ENCODE results near the gene BAIAP2. TPM values are rescaled to one million over a fixed set of nuclear protein-coding genes. Genes with fewer than 3 reads are reported as not detected.

The BAIAP2 gene
- total RNA-seq, 3 donors from 2014 or later: 4.7 to 9.2 (median 7.4) TPM

- Mint-ChIP-seq H3K9me3 (no peaks in the 10 kb centered on the region), H3K36me3 (ENCODE audit: insufficient read depth) (no peaks in the 10 kb centered on the region), H3K4me3 (no peak overlapping the region), H3K27me3 (ENCODE audit: low read depth) (no peaks in the 10 kb centered on the region), H3K4me1 (ENCODE audit: low read depth) (peaks cover 4% of the 10 kb centered on the region)
- DNase-seq (no peak), ATAC-seq (no peak)
Observed at GRCh38 chr17:81056312-81056711, 21.4 kb downstream of the BAIAP2 start.

- no peaks in the 10 kb centered on the region for H3K9me3 Mint-ChIP-seq
- no peak overlapping the region for H3K4me3 Mint-ChIP-seq
- H3K27me3 Mint-ChIP-seq (ENCODE audit: low read depth): no peaks in the 10 kb centered on the region
- no peaks in the 10 kb centered on the region for H3K36me3 Mint-ChIP-seq (ENCODE audit: insufficient read depth)
- peaks cover 4% of the 10 kb centered on the region for H3K4me1 Mint-ChIP-seq (ENCODE audit: low read depth)
- DNase-seq: no peak
- no peak for ATAC-seq
Observed at GRCh38 chr17:81057079-81057730, 22.3 kb downstream of the BAIAP2 start.

GRCh38 chr17:81057777-81058176, 22.8 kb downstream of the BAIAP2 start:
- Mint-ChIP-seq H3K9me3 (no peaks in the 10 kb centered on the region), H3K27me3 (ENCODE audit: low read depth) (no peaks in the 10 kb centered on the region), H3K36me3 (ENCODE audit: insufficient read depth) (no peaks in the 10 kb centered on the region), H3K4me1 (ENCODE audit: low read depth) (peaks cover 4% of the 10 kb centered on the region), H3K4me3 (no peak overlapping the region)
- DNase-seq: no peak
- no peak for ATAC-seq

GRCh38 chr17:81058263-81058871, 23.4 kb downstream of the BAIAP2 start:
- peaks cover 4% of the 10 kb centered on the region for H3K4me1 Mint-ChIP-seq (ENCODE audit: low read depth)
- no peak for DNase-seq
- no peaks in the 10 kb centered on the region for H3K36me3 Mint-ChIP-seq (ENCODE audit: insufficient read depth)
- H3K4me3 Mint-ChIP-seq: no peak overlapping the region
- ATAC-seq: no peak
- no peaks in the 10 kb centered on the region for H3K27me3 Mint-ChIP-seq (ENCODE audit: low read depth)
- H3K9me3 Mint-ChIP-seq: no peaks in the 10 kb centered on the region

- H3K4me1 Mint-ChIP-seq (ENCODE audit: low read depth): peaks cover 5% of the 10 kb centered on the region
- H3K27me3 Mint-ChIP-seq (ENCODE audit: low read depth): no peaks in the 10 kb centered on the region
- no peaks in the 10 kb centered on the region for H3K36me3 Mint-ChIP-seq (ENCODE audit: insufficient read depth)
- DNase-seq: no peak
- H3K9me3 Mint-ChIP-seq: no peaks in the 10 kb centered on the region
- no peak for ATAC-seq
- no peak overlapping the region for H3K4me3 Mint-ChIP-seq
Observed at GRCh38 chr17:81059026-81059425, 24.1 kb downstream of the BAIAP2 start.

GRCh38 chr17:81060416-81060815, 25.5 kb downstream of the BAIAP2 start:
- DNase-seq (no peak), ATAC-seq (no peak)
- no peaks in the 10 kb centered on the region for H3K27me3 Mint-ChIP-seq (ENCODE audit: low read depth)
- H3K9me3 Mint-ChIP-seq: no peaks in the 10 kb centered on the region
- peaks cover 6% of the 10 kb centered on the region for H3K4me1 Mint-ChIP-seq (ENCODE audit: low read depth)
- H3K36me3 Mint-ChIP-seq (ENCODE audit: insufficient read depth): no peaks in the 10 kb centered on the region
- no peak overlapping the region for H3K4me3 Mint-ChIP-seq

GRCh38 chr17:81061027-81061735, 26.2 kb downstream of the BAIAP2 start:
- Mint-ChIP-seq H3K36me3 (ENCODE audit: insufficient read depth) (no peaks in the 10 kb centered on the region), H3K4me3 (no peak overlapping the region)
- ATAC-seq: no peak

GRCh38 chr17:81062014-81062780, 27.2 kb downstream of the BAIAP2 start:
- no peaks in the 10 kb centered on the region for H3K36me3 Mint-ChIP-seq (ENCODE audit: insufficient read depth)

More at GRCh38 chr17:81061027-81061735, 26.2 kb downstream of the BAIAP2 start:
- no peak for DNase-seq
- Mint-ChIP-seq H3K9me3 (no peaks in the 10 kb centered on the region), H3K4me1 (ENCODE audit: low read depth) (peaks cover 6% of the 10 kb centered on the region), H3K27me3 (ENCODE audit: low read depth) (no peaks in the 10 kb centered on the region)

GRCh38 chr17:81063106-81064093, 28.4 kb downstream of the BAIAP2 start:
- Mint-ChIP-seq H3K9me3 (no peaks in the 10 kb centered on the region), H3K4me1 (ENCODE audit: low read depth) (peaks cover 2% of the 10 kb centered on the region), H3K4me3 (no peak overlapping the region), H3K27me3 (ENCODE audit: low read depth) (no peaks in the 10 kb centered on the region), H3K36me3 (ENCODE audit: insufficient read depth) (no peaks in the 10 kb centered on the region)
- no peak for DNase-seq
- ATAC-seq: no peak

More at GRCh38 chr17:81062014-81062780, 27.2 kb downstream of the BAIAP2 start:
- H3K27me3 Mint-ChIP-seq (ENCODE audit: low read depth): no peaks in the 10 kb centered on the region
- no peak for DNase-seq
- no peak for ATAC-seq
- H3K4me3 Mint-ChIP-seq: no peak overlapping the region
- H3K4me1 Mint-ChIP-seq (ENCODE audit: low read depth): peaks cover 6% of the 10 kb centered on the region
- no peaks in the 10 kb centered on the region for H3K9me3 Mint-ChIP-seq

GRCh38 chr17:81064678-81065475, 29.9 kb downstream of the BAIAP2 start:
- no peaks in the 10 kb centered on the region for H3K27me3 Mint-ChIP-seq (ENCODE audit: low read depth)
- H3K36me3 Mint-ChIP-seq (ENCODE audit: insufficient read depth): no peaks in the 10 kb centered on the region
- ATAC-seq (no peak), DNase-seq (no peak)
- no peak overlapping the region for H3K4me3 Mint-ChIP-seq
- H3K4me1 Mint-ChIP-seq (ENCODE audit: low read depth): peaks cover 2% of the 10 kb centered on the region
- no peaks in the 10 kb centered on the region for H3K9me3 Mint-ChIP-seq

- Mint-ChIP-seq H3K4me1 (ENCODE audit: low read depth) (peaks cover 2% of the 10 kb centered on the region), H3K4me3 (no peak overlapping the region), H3K27me3 (ENCODE audit: low read depth) (no peaks in the 10 kb centered on the region), H3K9me3 (no peaks in the 10 kb centered on the region), H3K36me3 (ENCODE audit: insufficient read depth) (no peaks in the 10 kb centered on the region)
- ATAC-seq (no peak), DNase-seq (no peak)
Observed at GRCh38 chr17:81065500-81065899, 30.5 kb downstream of the BAIAP2 start.

GRCh38 chr17:81066072-81066471, 31.1 kb downstream of the BAIAP2 start:
- DNase-seq (no peak), ATAC-seq (no peak)
- H3K36me3 Mint-ChIP-seq (ENCODE audit: insufficient read depth): no peaks in the 10 kb centered on the region
- no peaks in the 10 kb centered on the region for H3K9me3 Mint-ChIP-seq
- peaks cover 2% of the 10 kb centered on the region for H3K4me1 Mint-ChIP-seq (ENCODE audit: low read depth)
- H3K4me3 Mint-ChIP-seq: no peak overlapping the region
- no peaks in the 10 kb centered on the region for H3K27me3 Mint-ChIP-seq (ENCODE audit: low read depth)

- no peaks in the 10 kb centered on the region for H3K27me3 Mint-ChIP-seq (ENCODE audit: low read depth)
- DNase-seq (no peak), ATAC-seq (no peak)
- peaks cover 2% of the 10 kb centered on the region for H3K4me1 Mint-ChIP-seq (ENCODE audit: low read depth)
- no peaks in the 10 kb centered on the region for H3K36me3 Mint-ChIP-seq (ENCODE audit: insufficient read depth)
- no peaks in the 10 kb centered on the region for H3K9me3 Mint-ChIP-seq
- no peak overlapping the region for H3K4me3 Mint-ChIP-seq
Observed at GRCh38 chr17:81066771-81067315, 31.9 kb downstream of the BAIAP2 start.

Measured in activated T-cell treated with anti-CD3 and anti-CD28 coated beads, Interleukin-2, amount 50 U/mL, for 4 hours (primary cell).